Omental fat pad (tissue), 4 donors: ENCODE data around the gene ARHGAP15. TPM values are rescaled to one million over a fixed set of nuclear protein-coding genes. Genes with fewer than 3 reads are reported as not detected.

ENCODE experiments used
- ATAC-seq: fragments of 150-250 bp; one replicate; pipeline ENCODE4 v1.9.1; 2016; ENCODE audit warnings: mild to moderate bottlenecking, moderate library complexity; ENCODE audit not compliant: low FRiP score
- DNase-seq: peaks from one replicate; pipeline ENCODE4 v3.0.0-alpha.2; 2019; ENCODE audit warnings: low spot score
- total RNA-seq, 4 donors: library from RNA; depleted of rRNA; stranded (reverse); fragments of >200 nt; gene quantifications; one replicate each; pipeline ENCODE4 v1.1.0, GENCODE V29; 2016
- TF ChIP-seq, protein P1 (sequence below), 3 donors: fragments of 450-650 bp; IDR thresholded peaks; one replicate each; pipeline ENCODE4 v1.5.1; 2016 to 2017; ENCODE audit warnings: antibody characterized with exemption in 3 of 3, mild to moderate bottlenecking in 3 of 3, moderate library complexity in 2 of 3

Gene ARHGAP15
- total RNA-seq, 4 donors from 2014 or later: 12.2 to 27.6 (median 20.7) TPM

DNA sequence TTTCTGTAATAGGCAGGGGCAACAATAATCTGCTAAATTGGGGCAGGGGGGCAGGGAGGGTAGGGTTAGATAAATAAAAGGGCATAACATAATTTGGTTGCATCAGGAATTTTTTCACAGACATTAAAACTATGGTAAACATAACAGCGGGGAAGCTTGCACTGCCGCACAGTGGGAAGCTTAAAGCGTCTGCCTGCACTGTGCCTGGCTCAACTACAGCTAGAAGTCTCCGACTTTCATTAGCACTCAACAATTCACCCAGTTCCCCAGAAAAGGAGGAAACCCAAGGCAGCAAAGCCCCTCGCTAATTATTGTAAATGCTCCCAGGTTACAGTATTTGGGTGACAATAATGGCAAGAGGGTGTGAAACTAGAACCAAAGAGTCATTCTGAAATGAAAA lies 562.9 kb downstream of the ARHGAP15 start:
- ATAC-seq: no peak
- TF ChIP-seq, protein P1, sequence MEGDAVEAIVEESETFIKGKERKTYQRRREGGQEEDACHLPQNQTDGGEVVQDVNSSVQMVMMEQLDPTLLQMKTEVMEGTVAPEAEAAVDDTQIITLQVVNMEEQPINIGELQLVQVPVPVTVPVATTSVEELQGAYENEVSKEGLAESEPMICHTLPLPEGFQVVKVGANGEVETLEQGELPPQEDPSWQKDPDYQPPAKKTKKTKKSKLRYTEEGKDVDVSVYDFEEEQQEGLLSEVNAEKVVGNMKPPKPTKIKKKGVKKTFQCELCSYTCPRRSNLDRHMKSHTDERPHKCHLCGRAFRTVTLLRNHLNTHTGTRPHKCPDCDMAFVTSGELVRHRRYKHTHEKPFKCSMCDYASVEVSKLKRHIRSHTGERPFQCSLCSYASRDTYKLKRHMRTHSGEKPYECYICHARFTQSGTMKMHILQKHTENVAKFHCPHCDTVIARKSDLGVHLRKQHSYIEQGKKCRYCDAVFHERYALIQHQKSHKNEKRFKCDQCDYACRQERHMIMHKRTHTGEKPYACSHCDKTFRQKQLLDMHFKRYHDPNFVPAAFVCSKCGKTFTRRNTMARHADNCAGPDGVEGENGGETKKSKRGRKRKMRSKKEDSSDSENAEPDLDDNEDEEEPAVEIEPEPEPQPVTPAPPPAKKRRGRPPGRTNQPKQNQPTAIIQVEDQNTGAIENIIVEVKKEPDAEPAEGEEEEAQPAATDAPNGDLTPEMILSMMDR (IDR thresholded peaks at IDR 0.05): no peak
- no peak for DNase-seq

DNA sequence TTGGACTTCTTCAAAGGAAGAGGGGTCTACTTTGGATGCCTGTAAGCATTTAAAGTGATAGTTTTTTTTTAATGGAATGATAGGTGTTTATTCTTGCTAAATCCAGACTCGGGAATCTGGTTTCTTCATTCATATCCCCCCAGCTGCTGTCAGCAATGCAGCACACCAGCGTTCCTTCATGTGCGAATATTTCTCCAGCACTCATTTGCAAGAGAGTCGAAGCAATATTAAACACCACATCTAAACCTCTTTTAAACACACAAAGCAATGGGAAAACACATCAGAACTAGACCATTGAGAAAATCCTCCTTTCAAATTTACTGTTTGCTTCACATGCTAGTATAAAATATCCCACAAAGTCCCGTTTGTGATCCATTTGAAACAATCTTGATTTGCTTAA lies 563.7 kb downstream of the ARHGAP15 start:
- ATAC-seq: no peak
- DNase-seq: no peak

DNA sequence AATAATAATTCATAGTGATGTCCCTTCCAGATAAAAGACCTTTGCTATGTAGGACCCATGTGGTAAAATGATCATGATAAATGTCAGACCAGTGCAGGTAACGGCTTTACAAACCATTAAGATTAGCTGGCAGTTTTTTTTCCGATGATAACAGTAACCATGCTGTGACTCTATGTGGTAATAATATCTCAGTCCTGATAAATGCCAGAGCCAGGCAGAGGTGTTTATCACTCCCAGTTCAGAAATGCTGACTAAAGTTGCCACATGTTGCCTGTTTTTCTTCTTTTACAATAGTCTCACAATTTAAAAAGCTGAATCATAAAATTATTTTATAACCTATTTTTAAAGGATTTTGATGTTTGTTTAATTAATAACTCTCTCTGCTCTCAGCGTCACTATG lies 565.1 kb downstream of the ARHGAP15 start:
- TF ChIP-seq, protein P1 (IDR thresholded peaks at IDR 0.05): no peak
- no peak for ATAC-seq

More for the DNA sequence above, 563.7 kb downstream of the ARHGAP15 start:
- TF ChIP-seq, protein P1 (IDR thresholded peaks at IDR 0.05): no peak

DNA sequence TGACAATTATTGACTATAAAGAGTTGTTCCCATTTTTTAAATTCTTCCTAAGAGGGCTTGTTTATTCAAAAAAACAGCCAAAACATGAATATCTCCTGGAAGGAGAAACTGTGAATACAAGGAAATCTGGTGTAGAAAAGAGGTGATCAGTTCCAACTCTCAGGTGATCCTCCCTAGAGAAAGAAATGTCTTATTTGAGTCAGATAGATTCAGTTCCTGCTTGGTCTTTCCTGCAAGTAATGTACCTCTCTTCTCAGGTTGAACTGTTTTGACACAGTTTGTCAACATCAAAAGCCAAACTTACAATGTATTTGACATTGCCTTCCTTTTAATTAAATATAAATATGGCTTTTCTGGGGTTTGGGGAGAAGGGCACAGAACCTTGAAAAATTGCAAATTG lies 567.4 kb downstream of the ARHGAP15 start:
- DNase-seq (no peak), ATAC-seq (no peak)
- TF ChIP-seq, protein P1 (IDR thresholded peaks at IDR 0.05): no peak

More for the DNA sequence above, 565.1 kb downstream of the ARHGAP15 start:
- DNase-seq: no peak

DNA sequence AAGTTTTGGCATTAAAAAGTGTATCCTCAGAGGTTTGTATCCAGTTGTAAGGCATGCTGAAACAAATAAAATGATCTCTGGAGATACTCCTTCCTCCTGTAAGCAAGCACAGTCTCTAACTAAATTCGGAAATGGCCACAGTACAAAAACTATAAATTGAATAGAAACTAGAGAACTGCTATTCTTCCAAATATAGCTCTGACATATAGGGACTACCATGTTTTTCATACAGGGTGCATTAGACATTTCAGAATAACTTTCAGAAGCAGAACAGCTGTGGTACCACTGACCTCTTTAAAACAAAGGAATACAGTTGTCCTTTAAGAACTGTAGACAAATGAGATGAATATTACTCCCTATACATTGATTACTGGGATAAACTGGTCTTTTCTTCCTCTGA lies 568.5 kb downstream of the ARHGAP15 start:
- ATAC-seq: no peak
- TF ChIP-seq, protein P1 (IDR thresholded peaks at IDR 0.05): no peak
- DNase-seq: no peak

DNA sequence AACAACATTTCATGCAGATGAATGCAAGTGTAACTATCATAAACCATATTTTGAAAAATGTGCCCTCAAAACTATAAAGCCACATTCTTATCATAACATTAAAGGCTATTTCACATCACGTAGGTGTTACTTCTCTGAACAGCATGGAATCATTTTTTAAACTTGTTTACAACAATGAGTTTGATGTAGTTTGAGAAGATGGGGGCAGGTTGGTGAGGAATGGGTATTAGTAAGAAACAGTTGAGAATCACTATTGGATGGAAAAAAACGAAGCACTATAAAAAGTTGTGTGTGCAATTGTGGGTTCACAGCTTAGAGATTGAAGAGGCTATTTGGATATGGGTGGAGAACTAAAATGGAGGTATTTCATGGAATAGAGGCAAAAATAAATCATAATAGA lies 569.1 kb downstream of the ARHGAP15 start:
- ATAC-seq (no peak), DNase-seq (no peak)
- TF ChIP-seq, protein P1 (IDR thresholded peaks at IDR 0.05): no peak

DNA sequence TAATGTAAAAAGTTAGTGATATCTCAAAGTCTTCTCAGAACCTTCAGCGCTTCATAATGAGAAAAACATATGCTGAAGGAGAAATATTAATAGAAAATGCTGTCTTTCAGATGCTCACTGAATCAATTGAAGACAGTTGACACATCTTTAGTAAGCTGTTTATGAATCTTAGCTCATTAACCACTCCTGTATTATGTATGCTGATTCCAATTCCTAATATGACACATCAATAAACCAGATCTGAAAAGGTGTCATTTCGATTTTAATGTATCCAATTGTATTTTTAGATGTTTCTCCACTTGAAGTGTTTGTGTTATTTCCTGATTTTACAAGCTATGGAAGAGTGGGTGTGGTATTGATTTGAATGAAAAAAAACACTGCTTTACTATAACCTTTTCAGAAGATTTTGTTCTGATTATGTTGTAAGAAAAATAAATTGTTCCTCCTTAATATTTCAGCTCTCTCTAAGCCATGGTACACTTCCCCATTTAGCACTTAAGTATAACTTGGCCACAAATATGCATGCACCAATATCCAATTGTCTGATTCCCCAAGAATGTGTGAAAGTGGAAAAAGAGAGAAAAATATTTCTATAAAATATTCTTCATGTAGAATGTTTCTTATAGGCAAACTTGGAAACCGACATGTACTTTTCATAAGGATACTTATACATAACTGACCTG lies 569.8 kb downstream of the ARHGAP15 start:
- no peak for DNase-seq
- ATAC-seq: no peak
- TF ChIP-seq, protein P1 (IDR thresholded peaks at IDR 0.05): no peak
